Sigmoid colon (tissue), 4 donors: ENCODE results near the gene GRIK1.

ENCODE experiments used
- POLR2A ChIP-seq, 2 donors: fragments of 450-650 bp; IDR thresholded peaks; one replicate each; pipeline ENCODE4 v1.6.1; 2016; ENCODE audit warnings: antibody characterized with exemption in 2 of 2, mild to moderate bottlenecking in 2 of 2, moderate library complexity in 2 of 2
- POLR2AphosphoS5 ChIP-seq, 4 donors: sonication (generic); formaldehyde crosslinking; IDR thresholded peaks; one replicate each; pipeline ENCODE4 v1.6.1; 2017; ENCODE audit warnings: antibody characterized with exemption in 4 of 4
- TF ChIP-seq, protein P1 (sequence below), 4 experiments: fragments of 450-650 bp in 3 of 4; fragments of 200-600 bp in 1 of 4; IDR thresholded peaks; one replicate each; pipeline ENCODE4 v1.5.1; 2016 to 2019; ENCODE audit warnings: antibody characterized with exemption in 4 of 4, mild to moderate bottlenecking in 3 of 4, moderate library complexity in 2 of 4

GRCh38 chr21:29763674-29764073 lies 176.1 kb downstream of the GRIK1 start:
- TF ChIP-seq, protein P1, sequence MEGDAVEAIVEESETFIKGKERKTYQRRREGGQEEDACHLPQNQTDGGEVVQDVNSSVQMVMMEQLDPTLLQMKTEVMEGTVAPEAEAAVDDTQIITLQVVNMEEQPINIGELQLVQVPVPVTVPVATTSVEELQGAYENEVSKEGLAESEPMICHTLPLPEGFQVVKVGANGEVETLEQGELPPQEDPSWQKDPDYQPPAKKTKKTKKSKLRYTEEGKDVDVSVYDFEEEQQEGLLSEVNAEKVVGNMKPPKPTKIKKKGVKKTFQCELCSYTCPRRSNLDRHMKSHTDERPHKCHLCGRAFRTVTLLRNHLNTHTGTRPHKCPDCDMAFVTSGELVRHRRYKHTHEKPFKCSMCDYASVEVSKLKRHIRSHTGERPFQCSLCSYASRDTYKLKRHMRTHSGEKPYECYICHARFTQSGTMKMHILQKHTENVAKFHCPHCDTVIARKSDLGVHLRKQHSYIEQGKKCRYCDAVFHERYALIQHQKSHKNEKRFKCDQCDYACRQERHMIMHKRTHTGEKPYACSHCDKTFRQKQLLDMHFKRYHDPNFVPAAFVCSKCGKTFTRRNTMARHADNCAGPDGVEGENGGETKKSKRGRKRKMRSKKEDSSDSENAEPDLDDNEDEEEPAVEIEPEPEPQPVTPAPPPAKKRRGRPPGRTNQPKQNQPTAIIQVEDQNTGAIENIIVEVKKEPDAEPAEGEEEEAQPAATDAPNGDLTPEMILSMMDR (IDR thresholded peaks at IDR 0.05), result no peak
- TF ChIP-seq POLR2AphosphoS5 (IDR thresholded peaks at IDR 0.05) (no peak), POLR2A (IDR thresholded peaks at IDR 0.05) (no peak)
